ENCODE data around the gene COL21A1.

DNA sequence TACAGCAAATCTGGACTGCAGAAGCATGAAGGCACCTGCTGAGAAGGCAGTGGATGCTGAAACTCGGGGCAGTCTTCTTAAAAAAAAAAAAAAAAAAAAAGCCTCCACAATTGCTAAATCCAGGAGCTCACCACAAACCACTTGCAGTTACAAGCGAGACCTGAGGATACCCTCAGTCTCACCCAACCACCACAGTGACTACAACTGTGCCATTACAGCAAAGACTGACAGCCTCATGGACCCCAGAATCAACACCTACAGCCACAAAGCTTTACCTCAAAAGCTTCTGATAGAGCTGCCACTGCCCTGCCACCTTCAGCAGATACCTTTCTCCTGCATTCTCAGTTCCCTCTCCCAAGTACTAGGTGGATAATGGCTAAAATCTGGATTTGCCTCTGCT is 9.0 kb downstream of the COL21A1 start:
- TF ChIP-seq, protein P1, sequence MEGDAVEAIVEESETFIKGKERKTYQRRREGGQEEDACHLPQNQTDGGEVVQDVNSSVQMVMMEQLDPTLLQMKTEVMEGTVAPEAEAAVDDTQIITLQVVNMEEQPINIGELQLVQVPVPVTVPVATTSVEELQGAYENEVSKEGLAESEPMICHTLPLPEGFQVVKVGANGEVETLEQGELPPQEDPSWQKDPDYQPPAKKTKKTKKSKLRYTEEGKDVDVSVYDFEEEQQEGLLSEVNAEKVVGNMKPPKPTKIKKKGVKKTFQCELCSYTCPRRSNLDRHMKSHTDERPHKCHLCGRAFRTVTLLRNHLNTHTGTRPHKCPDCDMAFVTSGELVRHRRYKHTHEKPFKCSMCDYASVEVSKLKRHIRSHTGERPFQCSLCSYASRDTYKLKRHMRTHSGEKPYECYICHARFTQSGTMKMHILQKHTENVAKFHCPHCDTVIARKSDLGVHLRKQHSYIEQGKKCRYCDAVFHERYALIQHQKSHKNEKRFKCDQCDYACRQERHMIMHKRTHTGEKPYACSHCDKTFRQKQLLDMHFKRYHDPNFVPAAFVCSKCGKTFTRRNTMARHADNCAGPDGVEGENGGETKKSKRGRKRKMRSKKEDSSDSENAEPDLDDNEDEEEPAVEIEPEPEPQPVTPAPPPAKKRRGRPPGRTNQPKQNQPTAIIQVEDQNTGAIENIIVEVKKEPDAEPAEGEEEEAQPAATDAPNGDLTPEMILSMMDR (IDR thresholded peaks at IDR 0.05): no peak
- TF ChIP-seq, protein P2, sequence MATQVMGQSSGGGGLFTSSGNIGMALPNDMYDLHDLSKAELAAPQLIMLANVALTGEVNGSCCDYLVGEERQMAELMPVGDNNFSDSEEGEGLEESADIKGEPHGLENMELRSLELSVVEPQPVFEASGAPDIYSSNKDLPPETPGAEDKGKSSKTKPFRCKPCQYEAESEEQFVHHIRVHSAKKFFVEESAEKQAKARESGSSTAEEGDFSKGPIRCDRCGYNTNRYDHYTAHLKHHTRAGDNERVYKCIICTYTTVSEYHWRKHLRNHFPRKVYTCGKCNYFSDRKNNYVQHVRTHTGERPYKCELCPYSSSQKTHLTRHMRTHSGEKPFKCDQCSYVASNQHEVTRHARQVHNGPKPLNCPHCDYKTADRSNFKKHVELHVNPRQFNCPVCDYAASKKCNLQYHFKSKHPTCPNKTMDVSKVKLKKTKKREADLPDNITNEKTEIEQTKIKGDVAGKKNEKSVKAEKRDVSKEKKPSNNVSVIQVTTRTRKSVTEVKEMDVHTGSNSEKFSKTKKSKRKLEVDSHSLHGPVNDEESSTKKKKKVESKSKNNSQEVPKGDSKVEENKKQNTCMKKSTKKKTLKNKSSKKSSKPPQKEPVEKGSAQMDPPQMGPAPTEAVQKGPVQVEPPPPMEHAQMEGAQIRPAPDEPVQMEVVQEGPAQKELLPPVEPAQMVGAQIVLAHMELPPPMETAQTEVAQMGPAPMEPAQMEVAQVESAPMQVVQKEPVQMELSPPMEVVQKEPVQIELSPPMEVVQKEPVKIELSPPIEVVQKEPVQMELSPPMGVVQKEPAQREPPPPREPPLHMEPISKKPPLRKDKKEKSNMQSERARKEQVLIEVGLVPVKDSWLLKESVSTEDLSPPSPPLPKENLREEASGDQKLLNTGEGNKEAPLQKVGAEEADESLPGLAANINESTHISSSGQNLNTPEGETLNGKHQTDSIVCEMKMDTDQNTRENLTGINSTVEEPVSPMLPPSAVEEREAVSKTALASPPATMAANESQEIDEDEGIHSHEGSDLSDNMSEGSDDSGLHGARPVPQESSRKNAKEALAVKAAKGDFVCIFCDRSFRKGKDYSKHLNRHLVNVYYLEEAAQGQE (IDR thresholded peaks at IDR 0.05; ENCODE audit: insufficient read depth in 1 of 2, low read depth in 2 of 2, low read length in 1 of 2): no peak
- TF ChIP-seq POLR2AphosphoS5 (IDR thresholded peaks at IDR 0.05; ENCODE audit: low read depth, low read length): no peak
- TF ChIP-seq SIN3A (IDR thresholded peaks at IDR 0.05; ENCODE audit: borderline replicate concordance, insufficient read depth, low read depth, low read length): no peak

Measured in Panc1 (cell line).